Measurements from ENCODE around the gene AXL. TPM values are rescaled to one million over a fixed set of nuclear protein-coding genes. Genes with fewer than 3 reads are reported as not detected.

AXL gene
- total and polyA plus RNA-seq, 9 of the 15 experiments (the other 6 are each of a cell fraction or from before 2014, with no cell fraction given): 0.80 to 6.6 (median 1.6) TPM

GRCh38 chr19:41263850-41264580 lies 45.0 kb downstream of the AXL start, which contains the start of gene HNRNPUL1:
Gene HNRNPUL1, plus strand, starts transcription at chr19:41264372. Its CDS starts 132 bp downstream, at chr19:41264504.
- BruUV-seq (replicated peaks): no TSS peak
- intact Hi-C loops (cut with micrococcal nuclease) (loop anchor here (2.0 to 5.0 kb wide), 4 partner anchors 37 to 175 kb away; partner anchors contain the start of genes DMAC2 and TGFB1), in situ Hi-C loops (cut with MboI) (loop anchor here (5.0 kb wide), 1 partner anchor 62 kb away; no protein-coding TSS in a partner anchor)
- H3K36me3 ChIP-seq (ENCODE audit: control insufficient read depth, insufficient read depth, low read length): peaks cover 27% of the 10 kb centered on the region
- POLR2A ChIA-PET: interaction anchor here (0.6 to 3.0 kb wide), 28 partner anchors 9 to 466 kb away, joined by 3 to 16 read pairs (median 5); partner anchors contain the start of genes AXL, B9D2, CYP2S1 and TGFB1
- H4K20me1 ChIP-seq (replicated peaks; ENCODE audit: control insufficient read depth, insufficient read depth, low read length): no peaks in the 10 kb centered on the region; the same call in 1 of the 2 replicates
- CTCF ChIA-PET (ENCODE audit: low intra/inter-chr PET ratio): no interaction called here
- H3K79me2 ChIP-seq (ENCODE audit: control insufficient read depth, insufficient read depth, low read length): peaks cover 55% of the 10 kb centered on the region
- H2AFZ ChIP-seq (ENCODE audit: low read depth, low read length): peak within 1 kb of the TSS; percentile 94
- H3K4me3 ChIP-seq: peak within 1 kb of the TSS; percentile 94
- DNase-seq (ENCODE audit: extremely low read depth in 1 of 4, low spot score in 3 of 4) (peak; percentile 93 to 100 (median 98)), FAIRE-seq (peak; percentile 100), ATAC-seq (peak; percentile 83)
- peaks cover 0 to 11% of the 10 kb centered on the region in 2 experiments; a peak in 2 of 5 replicates for H3K27me3 ChIP-seq (ENCODE audit: control insufficient read depth in 2 of 2, insufficient read depth in 2 of 2, low read length in 2 of 2)
- WGBS (ENCODE audit: insufficient coverage, low coverage, missing lambda C conversion rate): 1% methylated on average over 48 of the region's 55 CpGs
- peak within 1 kb of the TSS; percentile 99 for H3K4me2 ChIP-seq (ENCODE audit: insufficient read depth, low read length)
- H3K9ac ChIP-seq (ENCODE audit: insufficient read depth in 1 of 2, low read depth in 2 of 2, low read length in 2 of 2): peak within 1 kb of the TSS; percentile 99 to 100
- peaks cover 11 to 31% of the 10 kb centered on the region in 2 experiments; a peak in 4 of 5 replicates for H3K4me1 ChIP-seq (replicated peaks in 1 of 2; ENCODE audit: control insufficient read depth in 2 of 2, insufficient read depth in 2 of 2, low read length in 2 of 2)
- H3K27ac ChIP-seq (ENCODE audit: extremely low read depth, low read depth, low read length): peak within 1 kb of the TSS; percentile 99
- no peaks in the 10 kb centered on the region for H3K9me1 ChIP-seq (ENCODE audit: control insufficient read depth, insufficient read depth, low read length)
- no peaks in the 10 kb centered on the region for H3K9me3 ChIP-seq (replicated peaks; ENCODE audit: control insufficient read depth, insufficient read depth, low read depth, low read length)
- TF ChIP-seq HDGF (IDR thresholded peaks at IDR 0.05): no peak
- no peak for TF ChIP-seq TAF15 (IDR thresholded peaks at IDR 0.05; ENCODE audit: low read depth, low read length)
- no peak for TF ChIP-seq KDM1A (IDR thresholded peaks at IDR 0.05)
- TF ChIP-seq ZFP1 (CRISPR knock-in tag; IDR thresholded peaks at IDR 0.05): no peak
- peak; percentile 92 for TF ChIP-seq CREM (IDR thresholded peaks at IDR 0.05; ENCODE audit: low read depth)
- TF ChIP-seq ZNF589 (CRISPR knock-in tag; IDR thresholded peaks at IDR 0.05; ENCODE audit: low read depth): no peak
- no peak for TF ChIP-seq ZNF778 (CRISPR knock-in tag; IDR thresholded peaks at IDR 0.05)
- TF ChIP-seq PTBP1 (IDR thresholded peaks at IDR 0.05; ENCODE audit: low read depth, low read length): no peak
- TF ChIP-seq SMAD1 (IDR thresholded peaks at IDR 0.05; ENCODE audit: low read depth, low read length, partially characterized antibody): peak; percentile 21
- no peak for TF ChIP-seq CEBPG (CRISPR knock-in tag; IDR thresholded peaks at IDR 0.05)
- TF ChIP-seq CEBPG (tag; conservative IDR thresholded peaks at IDR 0.05 in 1 of 2, IDR thresholded peaks at IDR 0.05 in 1 of 2): peak; percentile 74 to 92
- TF ChIP-seq MTA1 (IDR thresholded peaks at IDR 0.05; ENCODE audit: borderline replicate concordance): no peak
- TF ChIP-seq USF2 (CRISPR knock-in tag; IDR thresholded peaks at IDR 0.05): no peak; the same call in none of the 2 replicates
- TF ChIP-seq ZSCAN29 (IDR thresholded peaks at IDR 0.05): no peak
- no peak for TF ChIP-seq IRF2 (CRISPR knock-in tag; IDR thresholded peaks at IDR 0.05)
- peak; percentile 84; the same call in 1 of the 2 replicates for TF ChIP-seq ZHX1 (conservative IDR thresholded peaks at IDR 0.05; ENCODE audit: low read length)
- TF ChIP-seq GTF2F1 (IDR thresholded peaks at IDR 0.05; ENCODE audit: low read depth, low read length): no peak
- 0 out of 2 replicates have a peak, but pooled peaks have one; percentile 82 for TF ChIP-seq NR3C1 (CRISPR knock-in tag; IDR thresholded peaks at IDR 0.05)
- peak; percentile 65 for TF ChIP-seq CTBP1 (IDR thresholded peaks at IDR 0.05; ENCODE audit: borderline replicate concordance)
